Activated naive CD4-positive, alpha-beta T cell treated with anti-CD3 and anti-CD28 coated beads, Interleukin-2, amount 50 U/mL, for 24 hours (primary cell): ENCODE measurements around the gene EPN1.
"Not testable (repeated sequence)": the region's sequence is repeated elsewhere in the genome, so short reads cannot be mapped to it uniquely, and the experiment has no call there.

ENCODE experiments used
- H3K27ac Mint-ChIP-seq: one replicate; pipeline ENCODE4 v1.8.0; 2021; ENCODE audit warnings: mild to moderate bottlenecking, mixed read lengths
- H3K27me3 Mint-ChIP-seq: one replicate; pipeline ENCODE4 v1.8.0; 2021; ENCODE audit warnings: mixed read lengths
- H3K36me3 Mint-ChIP-seq: one replicate; pipeline ENCODE4 v1.8.0; 2021; ENCODE audit warnings: mixed read lengths
- H3K4me1 Mint-ChIP-seq: one replicate; pipeline ENCODE4 v1.8.0; 2021; ENCODE audit warnings: mixed read lengths
- H3K4me3 Mint-ChIP-seq: one replicate; pipeline ENCODE4 v1.8.0; 2021; ENCODE audit warnings: mild to moderate bottlenecking, mixed read lengths
- H3K9me3 Mint-ChIP-seq: one replicate; pipeline ENCODE4 v1.8.0; 2021; ENCODE audit warnings: mixed read lengths

The EPN1 gene

DNA sequence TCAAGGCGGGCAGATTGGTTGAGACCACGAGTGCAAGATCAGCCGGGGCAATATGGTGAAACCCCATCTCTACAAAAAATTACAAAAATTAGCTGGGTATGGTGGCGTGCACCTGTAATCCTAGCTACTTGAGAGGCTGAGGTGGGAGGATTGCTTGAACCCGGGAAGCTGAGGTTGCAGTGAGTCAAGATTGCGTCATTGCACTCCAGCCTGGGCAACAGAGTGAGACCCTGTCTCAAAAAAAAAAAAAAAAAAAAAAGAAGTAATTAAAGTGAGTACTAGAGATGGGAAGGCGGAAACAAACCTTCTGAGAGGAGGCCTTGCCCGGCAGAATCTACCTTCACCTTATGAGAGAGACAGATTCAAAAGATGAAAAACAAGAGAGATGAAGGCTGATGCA, 48.5 kb downstream of the EPN1 start:
- no peak overlapping the region for H3K27ac Mint-ChIP-seq
- H3K27me3 Mint-ChIP-seq, result peaks cover 29% of the 10 kb centered on the region
- no peaks in the 10 kb centered on the region for H3K4me1 Mint-ChIP-seq
- peaks cover 9% of the 10 kb centered on the region for H3K9me3 Mint-ChIP-seq
- peaks cover 7% of the 10 kb centered on the region for H3K36me3 Mint-ChIP-seq
- no peak overlapping the region for H3K4me3 Mint-ChIP-seq

- H3K36me3 Mint-ChIP-seq, H3K9me3 Mint-ChIP-seq, H3K27me3 Mint-ChIP-seq, H3K4me3 Mint-ChIP-seq, H3K4me1 Mint-ChIP-seq: not testable (repeated sequence)
- peak overlapping the region; percentile 30 for H3K27ac Mint-ChIP-seq
These were observed 55.4 kb downstream of the EPN1 start for GRCh38 chr19:55730378-55730777.

- no peak within 1 kb of the TSS for H3K27ac Mint-ChIP-seq
- no peaks in the 10 kb centered on the region for H3K9me3 Mint-ChIP-seq
- no peaks in the 10 kb centered on the region for H3K36me3 Mint-ChIP-seq
- H3K4me1 Mint-ChIP-seq, result no peaks in the 10 kb centered on the region
- H3K4me3 Mint-ChIP-seq, result no peak within 1 kb of the TSS
- peaks cover 11% of the 10 kb centered on the region for H3K27me3 Mint-ChIP-seq
These were observed 63.3 kb downstream of the EPN1 start, which contains the start of gene NLRP9 for GRCh38 chr19:55738302-55738701. NLRP9 (minus strand) TSS chr19:55738402; CDS start chr19:55738374, 28 bp downstream.

DNA sequence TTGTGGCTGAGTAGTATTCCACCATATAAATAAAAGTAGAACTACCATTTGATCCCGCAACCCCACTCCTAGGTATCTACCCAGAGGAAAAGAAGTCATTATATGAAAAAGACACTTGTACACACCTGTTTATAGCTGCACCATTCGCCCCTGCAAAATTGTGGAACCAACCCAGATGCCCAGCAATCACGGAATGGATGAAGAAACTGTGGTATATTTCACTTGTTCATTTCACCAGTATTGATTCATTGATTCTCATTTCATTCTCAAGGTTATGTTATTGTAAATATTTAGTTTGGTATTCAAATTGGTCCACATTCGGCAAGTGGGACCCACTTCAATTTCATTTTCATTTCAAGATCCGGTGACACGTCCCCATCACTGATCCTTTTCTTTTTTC, 75.7 kb downstream of the EPN1 start:
- Mint-ChIP-seq H3K9me3 (no peaks in the 10 kb centered on the region), H3K27ac (no peak overlapping the region), H3K36me3 (no peaks in the 10 kb centered on the region), H3K27me3 (peaks cover 7% of the 10 kb centered on the region), H3K4me1 (no peaks in the 10 kb centered on the region), H3K4me3 (no peak overlapping the region)

DNA sequence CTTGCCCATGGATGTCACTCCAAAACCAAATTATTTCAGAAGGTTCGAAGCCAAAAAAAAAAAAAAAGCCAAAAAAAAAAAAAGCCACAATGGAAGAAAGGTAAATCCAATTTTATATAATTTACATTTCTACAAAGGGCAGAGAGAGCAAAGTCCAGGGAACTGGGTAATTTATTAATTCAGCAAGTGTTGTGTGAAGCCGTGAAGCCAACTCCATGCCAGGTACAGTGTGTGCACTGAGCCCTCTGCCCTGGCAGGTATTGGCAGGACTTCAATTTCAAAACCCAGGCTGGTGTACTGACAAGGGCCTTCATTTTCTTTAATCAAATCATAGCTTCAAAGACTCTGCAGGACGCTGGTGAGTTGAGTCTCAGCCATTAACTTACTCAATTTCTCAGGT, 78.4 kb downstream of the EPN1 start:
- no peak overlapping the region for H3K4me3 Mint-ChIP-seq
- H3K4me1 Mint-ChIP-seq, result no peaks in the 10 kb centered on the region
- peaks cover 11% of the 10 kb centered on the region for H3K27me3 Mint-ChIP-seq
- H3K27ac Mint-ChIP-seq, result no peak overlapping the region
- peaks cover 9% of the 10 kb centered on the region for H3K9me3 Mint-ChIP-seq
- H3K36me3 Mint-ChIP-seq, result no peaks in the 10 kb centered on the region

GRCh38 chr19:55756808-55757207, 81.8 kb downstream of the EPN1 start:
- H3K9me3 Mint-ChIP-seq, H3K4me3 Mint-ChIP-seq, H3K36me3 Mint-ChIP-seq, H3K4me1 Mint-ChIP-seq, H3K27ac Mint-ChIP-seq: not testable (repeated sequence)
- H3K27me3 Mint-ChIP-seq, result peaks cover 12% of the 10 kb centered on the region

GRCh38 chr19:55758797-55759196, 83.8 kb downstream of the EPN1 start, which contains the start of gene RFPL4A:
RFPL4A (plus strand) TSS chr19:55759097; CDS start chr19:55761801, 2,704 bp downstream.
- not testable (repeated sequence) for H3K27ac Mint-ChIP-seq, H3K4me3 Mint-ChIP-seq, H3K36me3 Mint-ChIP-seq, H3K27me3 Mint-ChIP-seq, H3K4me1 Mint-ChIP-seq, H3K9me3 Mint-ChIP-seq
